ENCODE results near the gene CAMSAP3.
A peak's percentile ranks its signal among the peaks of the same experiment; 100 is the strongest.

Gene CAMSAP3

DNA sequence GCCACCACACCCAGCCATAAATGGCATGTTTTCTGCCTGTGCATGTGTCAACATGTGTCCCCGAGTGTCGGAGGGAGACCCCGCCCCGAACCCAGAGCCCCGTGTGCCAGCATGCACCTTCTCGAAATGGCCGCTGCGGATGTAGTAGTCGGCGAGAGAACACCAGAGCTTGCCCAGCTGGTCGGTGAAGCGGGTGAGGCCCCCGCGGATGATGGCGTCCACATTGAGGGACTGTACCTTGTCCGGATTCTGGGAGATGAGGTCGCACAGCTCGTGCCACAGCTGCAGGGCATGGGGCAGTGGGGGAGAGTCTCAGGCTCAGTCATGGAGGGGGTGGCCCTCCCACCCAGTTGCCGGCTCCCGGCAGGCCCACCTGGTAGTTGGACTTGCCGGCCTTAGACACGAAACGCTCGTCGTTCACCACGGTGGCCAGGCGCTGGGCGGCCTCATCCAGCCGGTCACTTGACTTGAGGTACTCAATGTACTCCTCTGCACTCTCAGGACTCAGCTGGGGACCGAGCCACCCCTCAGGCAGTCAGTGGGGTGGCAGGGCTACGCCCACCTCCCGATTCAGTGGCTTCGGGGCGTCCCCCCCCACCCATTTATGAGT, 30.2 kb downstream of the CAMSAP3 start:
- Histone ChIP-seq H3K9me3 (no peaks in the 10 kb centered on the region), H3K4me3 (ENCODE audit: low read depth, low read length) (no peak overlapping the region), H3K36me3 (peaks cover 47% of the 10 kb centered on the region), H3K4me1 (no peaks in the 10 kb centered on the region; the same call in 1 of the 2 replicates), H3K27me3 (no peaks in the 10 kb centered on the region)
- no peak for DNase-seq
- TF ChIP-seq, protein P1, sequence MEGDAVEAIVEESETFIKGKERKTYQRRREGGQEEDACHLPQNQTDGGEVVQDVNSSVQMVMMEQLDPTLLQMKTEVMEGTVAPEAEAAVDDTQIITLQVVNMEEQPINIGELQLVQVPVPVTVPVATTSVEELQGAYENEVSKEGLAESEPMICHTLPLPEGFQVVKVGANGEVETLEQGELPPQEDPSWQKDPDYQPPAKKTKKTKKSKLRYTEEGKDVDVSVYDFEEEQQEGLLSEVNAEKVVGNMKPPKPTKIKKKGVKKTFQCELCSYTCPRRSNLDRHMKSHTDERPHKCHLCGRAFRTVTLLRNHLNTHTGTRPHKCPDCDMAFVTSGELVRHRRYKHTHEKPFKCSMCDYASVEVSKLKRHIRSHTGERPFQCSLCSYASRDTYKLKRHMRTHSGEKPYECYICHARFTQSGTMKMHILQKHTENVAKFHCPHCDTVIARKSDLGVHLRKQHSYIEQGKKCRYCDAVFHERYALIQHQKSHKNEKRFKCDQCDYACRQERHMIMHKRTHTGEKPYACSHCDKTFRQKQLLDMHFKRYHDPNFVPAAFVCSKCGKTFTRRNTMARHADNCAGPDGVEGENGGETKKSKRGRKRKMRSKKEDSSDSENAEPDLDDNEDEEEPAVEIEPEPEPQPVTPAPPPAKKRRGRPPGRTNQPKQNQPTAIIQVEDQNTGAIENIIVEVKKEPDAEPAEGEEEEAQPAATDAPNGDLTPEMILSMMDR (IDR thresholded peaks at IDR 0.05; ENCODE audit: low read depth, low read length): no peak

DNA sequence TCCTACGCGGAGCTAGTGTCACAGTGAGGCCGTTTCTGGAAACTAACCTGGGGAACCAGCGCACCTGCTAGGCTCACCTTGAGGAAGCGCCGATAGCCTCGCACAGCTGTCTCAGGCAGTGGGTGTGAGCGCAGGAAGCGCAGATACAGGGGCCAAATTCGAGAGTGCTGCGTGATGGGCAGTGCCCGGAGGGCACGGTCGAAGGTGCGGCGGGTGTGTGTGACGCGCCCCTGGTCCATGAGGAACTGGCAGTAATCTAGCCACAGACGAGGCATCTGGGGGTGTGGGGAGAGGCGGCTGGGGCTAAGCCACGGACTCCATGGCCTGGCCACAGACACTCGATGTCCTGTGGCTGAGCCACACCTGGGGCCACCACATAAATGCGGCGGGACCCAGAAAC, 31.5 kb downstream of the CAMSAP3 start:
- Histone ChIP-seq H3K36me3 (peaks cover 36% of the 10 kb centered on the region), H3K4me3 (ENCODE audit: low read depth, low read length) (no peak overlapping the region), H3K4me1 (no peaks in the 10 kb centered on the region; the same call in 1 of the 2 replicates), H3K27me3 (no peaks in the 10 kb centered on the region), H3K9me3 (no peaks in the 10 kb centered on the region)
- no peak for DNase-seq
- TF ChIP-seq, protein P1 (IDR thresholded peaks at IDR 0.05; ENCODE audit: low read depth, low read length): no peak

DNA sequence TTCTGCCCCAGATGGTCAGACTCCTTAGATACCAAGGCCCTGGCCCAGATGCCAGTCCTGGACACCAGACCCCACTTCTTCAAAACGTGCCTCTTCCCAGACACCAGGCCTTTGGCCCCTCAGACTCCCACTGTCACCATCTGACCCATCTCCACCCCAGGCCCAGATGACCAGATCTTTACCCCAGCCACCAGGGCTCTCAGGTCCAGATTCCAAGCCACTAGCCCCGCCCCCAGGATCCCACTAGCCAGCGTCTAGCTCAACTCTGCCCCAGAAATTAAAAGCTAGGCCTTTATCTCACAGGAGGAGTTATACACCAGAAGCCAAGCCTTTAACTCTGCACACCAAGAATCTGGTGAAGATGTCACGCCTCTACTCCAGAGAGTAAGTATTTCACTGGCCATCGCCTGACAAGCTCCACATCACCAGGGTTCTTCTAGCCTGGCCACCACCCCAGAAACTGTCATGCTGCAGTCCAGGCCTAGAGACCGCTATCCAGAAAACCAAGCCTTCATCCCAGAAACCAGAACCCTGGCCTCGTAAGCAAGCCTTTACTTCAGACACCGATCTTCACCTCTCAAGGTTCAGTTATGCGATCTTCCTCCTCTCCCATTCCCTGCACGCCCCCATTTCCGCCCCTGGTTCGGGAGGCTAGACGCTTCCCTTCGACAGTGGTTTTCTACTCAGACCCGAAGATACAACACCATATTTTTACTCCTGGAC, 33.1 kb downstream of the CAMSAP3 start:
- TF ChIP-seq, protein P1 (IDR thresholded peaks at IDR 0.05; ENCODE audit: low read depth, low read length): no peak
- Histone ChIP-seq H3K27me3 (no peaks in the 10 kb centered on the region), H3K4me1 (no peaks in the 10 kb centered on the region; the same call in 1 of the 2 replicates), H3K9me3 (no peaks in the 10 kb centered on the region), H3K36me3 (peaks cover 21% of the 10 kb centered on the region), H3K4me3 (ENCODE audit: low read depth, low read length) (peak overlapping the region; percentile 89)
- no peak for DNase-seq

DNA sequence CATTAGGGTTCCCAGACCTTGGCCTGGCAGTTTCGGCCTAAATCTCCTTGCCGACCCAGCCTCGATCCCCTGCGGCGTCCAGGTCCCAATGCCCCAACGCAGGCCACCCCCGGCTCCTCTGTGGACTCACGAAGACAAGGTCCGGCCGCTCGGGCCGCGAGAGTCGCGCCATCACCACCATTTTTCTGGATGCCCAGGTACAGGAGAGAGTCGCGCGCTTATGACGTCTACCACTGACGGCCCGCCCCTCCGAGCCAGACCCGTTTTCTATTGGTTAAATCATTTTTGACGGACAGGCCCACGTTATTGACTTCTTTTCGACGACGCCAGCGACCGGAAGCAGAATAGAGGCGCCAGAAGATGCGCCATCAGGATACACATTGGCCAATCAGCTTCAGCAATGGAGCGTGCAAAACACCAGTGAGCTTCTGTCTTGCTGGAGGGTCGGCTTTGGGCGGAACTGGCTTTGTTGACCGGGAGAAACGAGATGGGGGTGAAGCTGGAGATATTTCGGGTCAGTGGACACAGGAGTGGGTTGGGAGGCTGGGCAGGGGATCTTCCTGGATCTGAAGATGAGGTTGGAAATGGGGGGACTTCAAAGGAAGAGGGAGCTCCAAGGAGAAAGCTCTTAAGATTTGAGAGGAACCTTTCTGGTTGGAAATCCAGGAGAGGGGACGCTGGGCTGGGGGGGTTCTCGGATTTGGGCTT, 33.8 kb downstream of the CAMSAP3 start, which contains the start of the genes PET100 and XAB2:
Gene PET100 (plus strand): TSS at position 447 of the 708 bp plus-strand sequence. CDS start 41 bp downstream, at position 488.
Gene XAB2 (minus strand): TSS at position 199 of the 708 bp plus-strand sequence. CDS start 18 bp downstream, at position 181.
- Histone ChIP-seq H3K4me1 (no peaks in the 10 kb centered on the region; the same call in 1 of the 2 replicates), H3K4me3 (ENCODE audit: low read depth, low read length) (peak within 1 kb of the TSS; percentile 89), H3K9me3 (no peaks in the 10 kb centered on the region), H3K36me3 (peaks cover 21% of the 10 kb centered on the region), H3K27me3 (peaks cover 1% of the 10 kb centered on the region; the same call in 1 of the 2 replicates)
- DNase-seq: peak; percentile 95
- TF ChIP-seq, protein P1 (IDR thresholded peaks at IDR 0.05; ENCODE audit: low read depth, low read length): no peak

DNA sequence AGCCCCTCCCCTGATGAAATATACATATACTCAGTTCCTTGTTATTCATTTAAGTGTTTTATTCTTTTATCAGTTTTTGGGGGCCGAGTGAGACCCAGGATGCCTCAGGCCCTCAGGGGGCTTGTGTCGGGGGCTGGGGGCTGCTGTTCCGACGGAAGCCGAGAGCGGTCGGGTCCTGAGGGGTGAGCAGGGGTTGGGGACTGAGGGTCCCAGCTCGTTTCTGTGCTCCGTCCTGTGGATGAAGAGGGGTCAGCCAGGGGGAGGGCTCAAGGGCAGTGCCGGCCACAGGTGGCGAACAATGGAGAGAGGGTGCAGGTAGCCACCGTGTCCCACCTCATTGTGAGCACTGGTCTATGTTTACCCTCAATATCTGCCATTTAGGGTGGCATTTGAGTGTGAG, 35.9 kb downstream of the CAMSAP3 start:
- no peak for DNase-seq
- Histone ChIP-seq H3K4me3 (ENCODE audit: low read depth, low read length) (no peak overlapping the region), H3K9me3 (no peaks in the 10 kb centered on the region), H3K36me3 (peaks cover 7% of the 10 kb centered on the region), H3K4me1 (no peaks in the 10 kb centered on the region; the same call in 1 of the 2 replicates), H3K27me3 (peaks cover 22% of the 10 kb centered on the region)
- TF ChIP-seq, protein P1 (IDR thresholded peaks at IDR 0.05; ENCODE audit: low read depth, low read length): no peak
